ENCODE measurements around the gene CCL28.

DNA sequence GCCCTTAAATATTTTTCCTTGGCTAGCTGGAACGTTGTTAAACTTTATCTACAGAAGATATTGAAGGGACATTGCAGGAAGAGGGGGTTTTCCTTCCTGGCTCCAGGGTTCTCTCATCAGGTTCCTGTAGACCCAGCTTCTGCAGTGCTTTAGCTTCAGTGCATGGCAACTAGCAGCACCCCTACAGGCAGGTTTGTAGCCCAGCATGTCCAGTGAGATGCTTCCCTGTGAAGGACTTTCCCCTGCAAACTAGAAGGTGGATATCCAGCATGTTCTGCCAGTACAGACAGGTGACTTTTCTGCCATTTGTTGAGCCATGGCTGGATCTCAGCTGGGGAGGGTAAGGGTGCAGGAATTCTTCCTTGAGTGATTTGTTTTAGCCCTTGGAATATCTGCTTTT is 10.4 kb downstream of the CCL28 start:
- TF ChIP-seq, protein P1, sequence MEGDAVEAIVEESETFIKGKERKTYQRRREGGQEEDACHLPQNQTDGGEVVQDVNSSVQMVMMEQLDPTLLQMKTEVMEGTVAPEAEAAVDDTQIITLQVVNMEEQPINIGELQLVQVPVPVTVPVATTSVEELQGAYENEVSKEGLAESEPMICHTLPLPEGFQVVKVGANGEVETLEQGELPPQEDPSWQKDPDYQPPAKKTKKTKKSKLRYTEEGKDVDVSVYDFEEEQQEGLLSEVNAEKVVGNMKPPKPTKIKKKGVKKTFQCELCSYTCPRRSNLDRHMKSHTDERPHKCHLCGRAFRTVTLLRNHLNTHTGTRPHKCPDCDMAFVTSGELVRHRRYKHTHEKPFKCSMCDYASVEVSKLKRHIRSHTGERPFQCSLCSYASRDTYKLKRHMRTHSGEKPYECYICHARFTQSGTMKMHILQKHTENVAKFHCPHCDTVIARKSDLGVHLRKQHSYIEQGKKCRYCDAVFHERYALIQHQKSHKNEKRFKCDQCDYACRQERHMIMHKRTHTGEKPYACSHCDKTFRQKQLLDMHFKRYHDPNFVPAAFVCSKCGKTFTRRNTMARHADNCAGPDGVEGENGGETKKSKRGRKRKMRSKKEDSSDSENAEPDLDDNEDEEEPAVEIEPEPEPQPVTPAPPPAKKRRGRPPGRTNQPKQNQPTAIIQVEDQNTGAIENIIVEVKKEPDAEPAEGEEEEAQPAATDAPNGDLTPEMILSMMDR (conservative IDR thresholded peaks at IDR 0.05; ENCODE audit: low read depth, low read length) = peak; percentile 51
- no peak for TF ChIP-seq EZH2 (IDR thresholded peaks at IDR 0.05; ENCODE audit: low read length, unreplicated experiment)
- no peak for TF ChIP-seq EZH2phosphoT487 (IDR thresholded peaks at IDR 0.05; ENCODE audit: borderline replicate concordance, low read length)

All from PC-3 (cell line).